M059J (cell line): ENCODE results near the gene RABGGTA. TPM values are rescaled to one million over a fixed set of nuclear protein-coding genes. Genes with fewer than 3 reads are reported as not detected.
"Not testable (repeated sequence)": the region's sequence is repeated elsewhere in the genome, so short reads cannot be mapped to it uniquely, and the experiment has no call there.

Experiments
- DNase-seq: peaks from one replicate; pipeline ENCODE4 v3.0.0-alpha.2; 2012; ENCODE audit warnings: low read depth
- total RNA-seq: library from RNA; depleted of rRNA; stranded (reverse); fragments of >200 nt; shearing (Covaris generic); gene quantifications from 2 replicates; pipeline ENCODE4 v1.2.3, GENCODE V29; 2014

Gene RABGGTA
- total RNA-seq, 1 experiment from 2014 or later = 17.7 TPM

DNA sequence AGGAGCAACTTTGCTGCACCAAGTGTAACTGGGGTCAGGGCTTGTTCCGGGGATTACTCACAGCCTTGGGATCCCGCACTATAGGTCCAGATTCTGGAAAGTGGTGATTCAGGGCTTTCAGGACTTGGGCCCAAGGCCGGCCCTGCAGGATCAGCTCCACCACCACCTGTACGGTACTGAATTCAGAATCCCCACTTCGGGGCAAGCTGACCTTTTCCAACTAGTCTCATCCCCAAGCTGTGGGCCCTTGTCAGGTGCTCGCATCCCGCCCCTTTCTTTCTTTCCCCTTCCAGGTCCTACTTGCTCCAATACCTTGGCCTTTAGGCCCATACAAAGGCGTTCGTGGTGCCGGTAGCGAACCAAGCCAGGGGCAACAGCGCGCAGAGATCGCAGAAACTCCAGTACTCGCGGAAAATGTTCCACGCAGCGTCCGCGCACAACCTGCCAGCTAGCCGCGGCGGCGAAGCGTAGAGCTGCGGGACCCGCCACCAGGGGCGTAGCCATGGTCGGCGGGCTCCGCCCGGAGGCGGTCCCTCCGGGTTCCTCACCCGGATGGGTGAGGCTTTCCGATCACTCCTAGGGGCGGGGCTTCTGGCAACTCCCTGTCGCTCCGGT, 29.5 kb downstream of the RABGGTA start:
- peak; percentile 90 for DNase-seq

GRCh38 chr14:24240110-24240918, 31.1 kb downstream of the RABGGTA start:
- DNase-seq = no peak

- DNase-seq = no peak
Observed at GRCh38 chr14:24238527-24239037, 32.8 kb downstream of the RABGGTA start.

GRCh38 chr14:24238123-24238522, 33.3 kb downstream of the RABGGTA start:
- DNase-seq = peak; percentile 55

DNA sequence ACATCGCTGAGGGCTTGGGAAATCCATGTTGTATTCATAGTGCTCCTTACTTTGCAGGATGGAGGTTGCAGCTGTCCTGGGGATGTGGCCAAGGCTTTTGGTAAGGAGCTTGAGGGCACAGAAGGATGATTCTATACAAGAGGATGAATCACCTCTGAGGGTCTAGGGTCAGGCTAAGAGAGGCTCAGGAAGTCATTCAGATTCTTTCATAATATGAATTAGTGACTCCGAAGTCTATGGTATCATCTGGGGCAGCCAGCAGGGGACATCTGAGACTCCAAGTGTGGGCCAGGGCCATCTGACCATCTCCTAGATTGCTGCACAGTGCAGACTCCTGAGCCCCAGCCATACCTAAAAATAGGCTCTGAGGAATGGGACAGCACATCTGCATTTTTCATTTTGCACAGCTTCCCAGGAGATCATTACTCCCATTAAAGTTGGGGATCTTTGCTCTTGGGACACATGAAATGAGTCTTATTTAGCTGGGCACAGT, 33.9 kb downstream of the RABGGTA start:
- no peak for DNase-seq

GRCh38 chr14:24236689-24237462, 34.5 kb downstream of the RABGGTA start:
- no peak for DNase-seq

DNA sequence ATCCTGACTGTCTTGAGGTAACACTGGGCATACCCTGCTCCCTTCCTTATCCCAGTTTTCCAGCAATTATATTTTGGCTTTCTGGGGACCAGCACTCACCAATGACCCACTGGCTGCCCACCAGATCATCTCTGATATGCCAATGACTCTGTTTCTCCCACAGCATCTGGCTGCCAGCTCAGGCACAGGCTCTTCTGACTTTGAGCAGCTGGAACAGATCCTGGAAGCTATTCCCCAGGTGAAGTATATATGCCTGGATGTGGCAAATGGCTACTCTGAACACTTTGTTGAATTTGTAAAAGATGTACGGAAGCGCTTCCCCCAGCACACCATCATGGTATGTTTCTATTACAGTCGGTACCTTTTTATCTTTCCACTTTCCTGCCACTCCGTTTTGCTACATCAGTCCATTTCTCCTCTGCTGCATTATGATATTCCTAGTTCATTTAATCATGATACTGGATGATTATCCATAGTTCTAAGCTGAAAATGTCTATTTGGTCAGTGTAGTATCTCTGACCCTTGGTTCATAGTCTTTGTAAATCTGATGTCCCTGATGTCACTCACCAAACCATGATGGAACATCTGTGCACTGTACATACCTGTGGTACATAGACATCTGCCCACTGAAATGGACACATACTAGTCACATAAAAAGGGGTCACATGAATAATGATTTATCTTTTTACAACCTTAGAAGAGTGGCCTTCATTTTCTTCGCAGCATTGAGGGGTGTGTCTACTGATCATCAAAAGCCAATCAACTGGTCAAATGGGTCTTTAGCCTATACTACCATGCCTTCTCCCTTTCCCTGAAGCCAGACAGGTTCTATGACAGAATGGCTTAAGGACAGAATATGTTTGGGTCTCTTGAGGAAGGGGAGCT, 35.4 kb downstream of the RABGGTA start:
- DNase-seq = no peak

- DNase-seq = no peak
Observed at GRCh38 chr14:24234095-24235005, 37.0 kb downstream of the RABGGTA start.

DNA sequence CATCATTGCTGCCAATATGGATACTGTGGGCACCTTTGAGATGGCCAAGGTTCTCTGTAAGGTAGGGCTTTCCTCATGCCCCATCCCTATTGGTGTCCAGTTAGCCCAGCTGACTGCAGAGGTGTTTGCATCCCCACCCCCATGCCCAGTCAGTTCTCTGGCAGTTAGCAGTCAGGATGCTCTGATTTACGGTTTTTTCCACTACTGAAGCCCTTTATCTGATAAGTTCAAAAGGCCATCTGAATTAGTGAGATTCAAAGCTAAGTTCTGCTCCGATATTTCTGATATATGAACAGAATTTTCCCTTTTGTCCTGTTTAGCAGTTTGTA, 37.9 kb downstream of the RABGGTA start:
- no peak for DNase-seq

- DNase-seq = no peak
Observed at GRCh38 chr14:24232645-24233537, 38.5 kb downstream of the RABGGTA start, which contains the start of gene GMPR2. Gene GMPR2 (plus strand): TSS chr14:24232929. CDS start chr14:24233254, 325 bp downstream.

DNA sequence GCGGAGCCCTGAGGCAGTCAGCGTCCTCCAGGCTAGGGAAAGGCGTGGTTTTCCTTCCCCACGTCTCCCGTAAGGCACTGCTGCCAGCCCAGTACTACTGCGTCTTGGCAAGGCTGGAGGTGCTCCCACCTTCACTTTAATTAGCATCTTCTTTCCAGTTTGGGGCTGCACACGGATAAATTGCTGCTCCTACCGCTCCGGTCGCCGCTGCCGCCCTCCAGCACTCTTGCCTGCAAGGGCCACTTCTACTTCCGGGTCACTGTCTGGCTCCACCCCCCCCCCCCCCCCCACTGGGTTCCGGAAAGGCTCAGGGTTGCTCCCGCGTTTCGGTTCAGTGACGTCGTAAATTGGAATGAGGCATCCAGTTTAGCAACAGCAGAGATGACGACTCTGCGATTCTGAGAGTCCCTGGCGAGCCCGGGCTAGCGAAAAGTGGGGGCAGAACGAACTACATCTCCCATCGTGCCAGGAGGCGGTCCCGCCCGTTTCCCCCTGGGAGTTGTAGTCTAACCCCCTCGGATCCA, 39.2 kb downstream of the RABGGTA start, which contains the start of gene NEDD8:
Gene NEDD8 (minus strand): TSS at position 247 of the 524 bp plus-strand sequence. CDS start 100 bp downstream, at position 147.
- peak; percentile 95 for DNase-seq

DNA sequence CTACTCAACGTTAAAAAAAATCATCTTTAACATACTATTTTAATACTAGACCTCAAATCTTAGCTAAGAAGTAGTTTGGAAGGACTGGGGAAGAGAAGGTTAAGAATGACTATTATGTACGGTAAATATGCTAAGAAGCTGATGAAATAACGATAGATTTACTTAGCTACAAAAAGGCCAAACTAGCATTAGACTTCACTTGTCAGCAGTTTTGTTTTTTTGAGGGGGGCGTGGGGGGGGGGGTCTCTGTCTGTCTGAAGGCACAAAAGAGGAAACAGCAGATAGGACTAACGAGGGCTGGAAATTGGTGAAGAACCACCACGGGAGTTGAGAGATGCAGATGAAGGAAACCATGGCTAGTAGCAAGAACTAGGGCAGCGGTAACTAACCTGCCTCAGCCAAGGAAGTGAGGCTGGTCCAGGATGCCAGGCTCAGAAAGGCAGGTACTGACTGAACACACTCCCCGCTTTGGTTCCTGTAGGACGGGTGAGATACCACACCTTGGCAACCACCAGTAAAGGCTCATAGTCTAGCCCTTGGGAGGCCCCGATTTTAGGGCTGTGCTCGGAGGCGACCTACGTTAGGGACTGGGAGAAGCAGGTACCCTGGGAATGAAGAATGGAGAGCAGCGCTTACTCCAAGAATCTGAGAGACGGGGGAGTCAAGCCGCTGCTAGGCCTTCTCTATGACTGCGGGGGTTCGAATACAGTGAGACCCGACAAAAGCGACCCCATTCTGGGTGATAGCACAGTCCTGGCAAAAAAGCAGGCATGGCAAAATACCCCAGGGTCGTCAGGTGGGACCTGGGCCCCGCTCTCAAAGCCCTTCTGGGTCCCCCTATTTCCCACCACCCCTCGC, 39.9 kb downstream of the RABGGTA start:
- no peak for DNase-seq

DNA sequence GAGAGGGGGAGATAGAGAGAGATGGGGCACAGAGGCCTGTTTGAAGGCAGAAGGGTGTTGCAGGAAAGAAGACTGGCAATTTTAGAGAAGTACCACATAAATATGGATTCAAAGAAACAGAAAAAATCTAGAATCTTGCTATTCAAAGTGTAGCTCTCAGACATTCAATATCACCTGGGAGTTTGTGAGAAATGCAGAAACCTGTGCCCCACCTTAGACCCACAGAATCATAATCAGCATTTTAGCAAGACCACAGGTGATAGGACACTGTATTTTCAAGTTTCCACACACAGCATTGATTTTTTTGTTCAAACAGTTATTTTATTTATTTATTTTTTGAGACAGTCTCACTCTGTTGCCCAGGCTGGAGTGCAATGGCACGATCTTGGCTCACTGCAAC, 42.5 kb downstream of the RABGGTA start:
- no peak for DNase-seq

GRCh38 chr14:24226473-24226872, 44.9 kb downstream of the RABGGTA start:
- DNase-seq = no peak

DNA sequence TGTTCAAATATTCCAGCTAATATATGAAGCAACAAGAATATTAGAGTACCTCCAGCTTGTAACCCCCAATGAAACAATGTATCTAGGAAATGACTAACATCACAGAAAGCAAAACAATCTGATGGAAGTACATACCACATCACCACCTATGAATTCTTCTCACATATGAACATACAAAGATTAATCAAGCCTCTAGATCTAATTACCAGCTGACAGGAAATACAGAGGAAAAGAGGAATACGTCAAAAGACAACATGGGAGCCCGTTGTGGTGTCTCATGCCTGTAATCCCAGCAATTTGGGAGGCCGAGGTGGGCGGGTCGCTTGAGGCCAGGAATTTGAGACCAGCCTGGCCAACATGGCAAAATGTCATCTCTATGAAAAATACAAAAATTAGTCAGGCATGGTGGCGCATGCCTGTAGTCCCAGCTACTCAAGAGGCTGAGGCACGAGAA, 46.8 kb downstream of the RABGGTA start:
- peak; percentile 85 for DNase-seq

GRCh38 chr14:24222987-24223386, 48.4 kb downstream of the RABGGTA start:
- not testable (repeated sequence) for DNase-seq

- DNase-seq = no peak
Observed at GRCh38 chr14:24219521-24219920, 51.9 kb downstream of the RABGGTA start.

DNA sequence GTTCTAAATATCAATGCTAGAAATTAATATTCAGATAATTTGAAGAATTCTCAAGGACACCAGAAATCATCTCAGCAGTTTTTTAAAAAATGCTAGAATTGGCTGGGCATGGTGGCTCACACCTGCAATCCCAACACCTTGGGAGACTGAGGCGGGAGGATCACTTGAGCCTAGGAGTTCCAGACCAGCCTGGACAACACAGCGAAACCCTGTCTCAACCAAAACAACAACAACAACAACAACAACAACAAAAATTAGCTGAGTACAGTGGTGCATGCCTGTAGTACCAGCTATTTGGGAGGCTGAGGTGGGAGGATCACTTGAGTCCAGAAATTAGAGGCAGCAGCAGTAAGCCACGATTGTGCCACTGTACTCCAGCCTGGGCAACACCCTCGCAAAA, 52.3 kb downstream of the RABGGTA start:
- no peak for DNase-seq
